Cardiac fibroblast (primary cell): ENCODE data around the gene FANCD2.
"Not testable (repeated sequence)": the region's sequence is repeated elsewhere in the genome, so short reads cannot be mapped to it uniquely, and the experiment has no call there.

Experiments
- DNase-seq, 2 donors: peaks; one replicate each; pipeline versions ENCODE4 v3.0.0 to v3.0.0-alpha.2; 2010; ENCODE audit warnings: low read depth in 2 of 2
- H3K4me3 ChIP-seq, 2 donors: replicated peaks in 1 of 2; 1 replicate in 1 of 2; 2 replicates in 1 of 2; pipeline ENCODE4 v1.5.1; 2011; ENCODE audit warnings: low read depth in 2 of 2, low read length in 2 of 2, mild to moderate bottlenecking in 2 of 2, moderate library complexity in 1 of 2
- CTCF ChIP-seq: IDR thresholded peaks from one replicate; pipeline ENCODE4 v1.5.1; 2011; ENCODE audit warnings: low read depth, mild to moderate bottlenecking, low read length, inconsistent platforms

Gene FANCD2

GRCh38 chr3:10122724-10123123, 96.5 kb downstream of the FANCD2 start:
- no peak for TF ChIP-seq CTCF
- DNase-seq, result no peak
- H3K4me3 ChIP-seq, result no peak overlapping the region

- not testable (repeated sequence) for H3K4me3 ChIP-seq, DNase-seq
Observed at GRCh38 chr3:10135872-10136271, 109.6 kb downstream of the FANCD2 start.

GRCh38 chr3:10136426-10137005, 110.3 kb downstream of the FANCD2 start:
- no peak for DNase-seq
- TF ChIP-seq CTCF, result no peak

GRCh38 chr3:10137178-10137577, 110.9 kb downstream of the FANCD2 start:
- peak in 1 of 2 donors; percentile 15 for DNase-seq
- H3K4me3 ChIP-seq, result no peak overlapping the region

More at GRCh38 chr3:10136426-10137005, 110.3 kb downstream of the FANCD2 start:
- no peak overlapping the region for H3K4me3 ChIP-seq

GRCh38 chr3:10140996-10141546, 114.8 kb downstream of the FANCD2 start:
- TF ChIP-seq CTCF, result no peak
- H3K4me3 ChIP-seq, result peak overlapping the region in 1 of 2 donors; percentile 82
- no peak for DNase-seq

More at GRCh38 chr3:10137178-10137577, 110.9 kb downstream of the FANCD2 start:
- TF ChIP-seq CTCF, result no peak

GRCh38 chr3:10142707-10143560, 116.7 kb downstream of the FANCD2 start:
- peak overlapping the region; percentile 80 to 82 for H3K4me3 ChIP-seq
- no peak for TF ChIP-seq CTCF
- DNase-seq, result peak in 1 of 2 donors; percentile 27

GRCh38 chr3:10145685-10146084, 119.4 kb downstream of the FANCD2 start:
- no peak for TF ChIP-seq CTCF
- no peak for DNase-seq
- no peak overlapping the region for H3K4me3 ChIP-seq
